GM12878 (cell line): ENCODE data around the gene PPP1R2. TPM values are rescaled to one million over a fixed set of nuclear protein-coding genes. Genes with fewer than 3 reads are reported as not detected.
A peak's percentile ranks its signal among the peaks of the same experiment; 100 is the strongest.

Experiments used
- ASH2L ChIP-seq: fragments of 300-600, 200-600 bp; sonication (generic); IDR thresholded peaks from 2 replicates; pipeline ENCODE4 v1.6.1; 2017; ENCODE audit warnings: low read depth, mild to moderate bottlenecking, borderline replicate concordance
- BCLAF1 ChIP-seq: fragments of 450-650 bp; IDR thresholded peaks from 2 replicates; pipeline ENCODE4 v1.6.1; 2017; ENCODE audit warnings: antibody characterized with exemption, mild to moderate bottlenecking, moderate library complexity
- CBX3 ChIP-seq: fragments of 200-600 bp; sonication (generic); IDR thresholded peaks from 2 replicates; pipeline ENCODE4 v1.6.1; 2016; ENCODE audit warnings: low read depth, borderline replicate concordance
- CHD4 ChIP-seq: fragments of 200-600 bp; sonication (generic); IDR thresholded peaks from 2 replicates; pipeline ENCODE4 v1.6.1; 2016; ENCODE audit warnings: mild to moderate bottlenecking
- CREB1 ChIP-seq: IDR thresholded peaks from 2 replicates; pipeline ENCODE4 v1.6.1; 2012; ENCODE audit warnings: low read depth, mild to moderate bottlenecking, inconsistent platforms
- EP300 ChIP-seq, 2 experiments: fragments of 150-350 bp in 1 of 2; IDR thresholded peaks; 2 replicates each; pipeline ENCODE4 v1.6.1; 2011 to 2012; ENCODE audit warnings: low read depth in 2 of 2, low read length in 2 of 2, borderline replicate concordance in 1 of 2, improper control_type of control experiment in 1 of 2, inconsistent platforms in 1 of 2; ENCODE audit not compliant: control insufficient read depth in 1 of 2
- JUND ChIP-seq: IDR thresholded peaks from 2 replicates; pipeline ENCODE4 v1.6.1; 2012; ENCODE audit warnings: low read depth, mild to moderate bottlenecking, low read length, improper control_type of control experiment, moderate library complexity
- MEF2B ChIP-seq: fragments of 450-650 bp; IDR thresholded peaks from 2 replicates; pipeline ENCODE4 v1.6.1; 2018; ENCODE audit warnings: mild to moderate bottlenecking, moderate library complexity; ENCODE audit not compliant: partially characterized antibody, poor library complexity, severe bottlenecking
- MXI1 ChIP-seq: fragments of 150-350 bp; IDR thresholded peaks from 2 replicates; pipeline ENCODE4 v1.6.1; 2011; ENCODE audit warnings: low read depth, mild to moderate bottlenecking, inconsistent platforms, low read length, improper control_type of control experiment
- POLR2A ChIP-seq: IDR thresholded peaks from 2 replicates; pipeline ENCODE4 v1.6.1; 2011; ENCODE audit warnings: low read depth, mild to moderate bottlenecking, low read length
- POLR2AphosphoS5 ChIP-seq: IDR thresholded peaks from 2 replicates; pipeline ENCODE4 v1.6.1; 2011; ENCODE audit warnings: mild to moderate bottlenecking, low read length, inconsistent platforms
- SKIL ChIP-seq: fragments of 450-650 bp; IDR thresholded peaks from 2 replicates; pipeline ENCODE4 v1.6.1; 2017; ENCODE audit warnings: mild to moderate bottlenecking, low read depth, inconsistent platforms; ENCODE audit not compliant: poor library complexity, severe bottlenecking
- SMC3 ChIP-seq: IDR thresholded peaks from 2 replicates; pipeline ENCODE4 v1.6.1; 2011; ENCODE audit warnings: low read length, improper control_type of control experiment, borderline replicate concordance
- STAT1 ChIP-seq: fragments of 450-650 bp; conservative IDR thresholded peaks from 2 replicates; pipeline ENCODE4 v1.6.1; 2014; ENCODE audit warnings: antibody characterized with exemption, mild to moderate bottlenecking
- ZBTB11 ChIP-seq: fragments of 450-650 bp; formaldehyde crosslinking; IDR thresholded peaks from 2 replicates; pipeline ENCODE4 v1.5.0; 2022; ENCODE audit warnings: mild to moderate bottlenecking, missing genetic modification characterization
- polyA plus RNA-seq, 11 experiments: library from polyadenylated mRNA; depleted of rRNA in 4 of 11; unstranded in 6 of 11; stranded (reverse) in 5 of 11; fragments of >200 nt; fragmentation: Nextera tagmentation in 4 of 11; fragmentation: Illumina TruSeq in 1 of 11; extraction: Ambion mirVana in 4 of 11; extraction: Trizol in 1 of 11; gene quantifications; 1 replicate in 1 of 11; 2 replicates in 10 of 11; pipeline versions ENCODE4 v1.2.1 to v1.2.3, GENCODE V29; 2011 to 2016; ENCODE audit warnings: inconsistent platforms in 2 of 11, missing spikeins in 2 of 11, low read depth in 1 of 11
- total RNA-seq, 4 experiments: library from RNA; depleted of rRNA in 3 of 4; stranded (reverse); fragments of >200 nt in 3 of 4; fragmentation: Illumina TruSeq in 1 of 4; extraction: Trizol in 1 of 4; gene quantifications; 2 replicates each; pipeline versions ENCODE4 v1.2.1 to v1.2.3, GENCODE V29; 2013 to 2021
- TF ChIP-seq, protein P1 (sequence below): fragments of 450-650 bp; formaldehyde crosslinking; IDR thresholded peaks from 2 replicates; pipeline ENCODE4 v1.4.0; 2022; ENCODE audit warnings: mild to moderate bottlenecking, moderate library complexity
- TF ChIP-seq, protein P2 (sequence below): fragments of 150-350 bp; IDR thresholded peaks from 2 replicates; pipeline ENCODE4 v1.6.1; 2014; ENCODE audit warnings: mild to moderate bottlenecking, low read depth, low read length

The PPP1R2 gene
- total and polyA plus RNA-seq, 10 of the 15 experiments (the other 5 are each of a cell fraction or from before 2014, with no cell fraction given) = 10.5 to 116 (median 46.9) TPM

GRCh38 chr3:195542316-195542697, 818 bp downstream of the PPP1R2 start (continued):
- TF ChIP-seq ZBTB11 (CRISPR knock-in tag) (no peak), SKIL (no peak), STAT1 (no peak), CREB1 (peak; percentile 12; the same call in 1 of the 2 replicates), MXI1 (peak; percentile 75; the same call in 1 of the 2 replicates), POLR2AphosphoS5 (no peak), EP300 (IDR thresholded peaks at IDR 0.05; ENCODE audit: borderline replicate concordance in 1 of 2, control insufficient read depth in 1 of 2, low read depth in 2 of 2, low read length in 2 of 2) (0 out of 4 replicates have a peak, but pooled peaks have one; percentile 16 to 17), SMC3 (no peak), MEF2B (no peak), BCLAF1 (no peak), POLR2A (no peak), JUND (no peak), CBX3 (no peak), ASH2L (no peak), CHD4 (no peak)
- TF ChIP-seq, protein P1, sequence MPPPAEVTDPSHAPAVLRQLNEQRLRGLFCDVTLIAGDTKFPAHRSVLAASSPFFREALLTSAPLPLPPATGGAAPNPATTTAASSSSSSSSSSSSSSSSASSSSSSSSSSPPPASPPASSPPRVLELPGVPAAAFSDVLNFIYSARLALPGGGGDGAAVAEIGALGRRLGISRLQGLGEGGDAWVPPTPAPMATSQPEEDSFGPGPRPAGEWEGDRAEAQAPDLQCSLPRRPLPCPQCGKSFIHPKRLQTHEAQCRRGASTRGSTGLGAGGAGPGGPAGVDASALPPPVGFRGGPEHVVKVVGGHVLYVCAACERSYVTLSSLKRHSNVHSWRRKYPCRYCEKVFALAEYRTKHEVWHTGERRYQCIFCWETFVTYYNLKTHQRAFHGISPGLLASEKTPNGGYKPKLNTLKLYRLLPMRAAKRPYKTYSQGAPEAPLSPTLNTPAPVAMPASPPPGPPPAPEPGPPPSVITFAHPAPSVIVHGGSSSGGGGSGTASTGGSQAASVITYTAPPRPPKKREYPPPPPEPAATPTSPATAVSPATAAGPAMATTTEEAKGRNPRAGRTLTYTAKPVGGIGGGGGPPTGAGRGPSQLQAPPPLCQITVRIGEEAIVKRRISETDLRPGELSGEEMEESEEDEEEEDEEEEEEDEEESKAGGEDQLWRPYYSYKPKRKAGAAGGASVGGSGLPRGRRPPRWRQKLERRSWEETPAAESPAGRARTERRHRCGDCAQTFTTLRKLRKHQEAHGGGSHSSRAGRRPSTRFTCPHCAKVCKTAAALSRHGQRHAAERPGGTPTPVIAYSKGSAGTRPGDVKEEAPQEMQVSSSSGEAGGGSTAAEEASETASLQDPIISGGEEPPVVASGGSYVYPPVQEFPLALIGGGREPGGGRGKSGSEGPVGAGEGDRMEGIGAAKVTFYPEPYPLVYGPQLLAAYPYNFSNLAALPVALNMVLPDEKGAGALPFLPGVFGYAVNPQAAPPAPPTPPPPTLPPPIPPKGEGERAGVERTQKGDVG = no peak
- TF ChIP-seq, protein P2, sequence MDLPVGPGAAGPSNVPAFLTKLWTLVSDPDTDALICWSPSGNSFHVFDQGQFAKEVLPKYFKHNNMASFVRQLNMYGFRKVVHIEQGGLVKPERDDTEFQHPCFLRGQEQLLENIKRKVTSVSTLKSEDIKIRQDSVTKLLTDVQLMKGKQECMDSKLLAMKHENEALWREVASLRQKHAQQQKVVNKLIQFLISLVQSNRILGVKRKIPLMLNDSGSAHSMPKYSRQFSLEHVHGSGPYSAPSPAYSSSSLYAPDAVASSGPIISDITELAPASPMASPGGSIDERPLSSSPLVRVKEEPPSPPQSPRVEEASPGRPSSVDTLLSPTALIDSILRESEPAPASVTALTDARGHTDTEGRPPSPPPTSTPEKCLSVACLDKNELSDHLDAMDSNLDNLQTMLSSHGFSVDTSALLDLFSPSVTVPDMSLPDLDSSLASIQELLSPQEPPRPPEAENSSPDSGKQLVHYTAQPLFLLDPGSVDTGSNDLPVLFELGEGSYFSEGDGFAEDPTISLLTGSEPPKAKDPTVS = no peak
